Kidney (tissue), 14 donors: ENCODE results near the gene MROH9. TPM values are rescaled to one million over a fixed set of nuclear protein-coding genes. Genes with fewer than 3 reads are reported as not detected.
A peak's percentile ranks its signal among the peaks of the same experiment; 100 is the strongest.

Source experiments
- DNase-seq, 5 donors: peaks; one replicate each; pipeline ENCODE4 v3.0.0-alpha.2; 2013 to 2020
- FAIRE-seq: peaks from 2 replicates; lab custom pipeline; 2012; peaks lifted over from hg19 to GRCh38; lab: Jason Lieb, UNC
- H3K27ac ChIP-seq, 2 donors: one replicate each; pipeline ENCODE4 v1.7.0; 2013; ENCODE audit warnings: low read depth in 2 of 2, low read length in 2 of 2, inconsistent platforms in 1 of 2
- H3K27me3 ChIP-seq: one replicate; pipeline ENCODE4 v1.7.1; 2013; ENCODE audit warnings: low read length, inconsistent platforms; ENCODE audit not compliant: control insufficient read depth, insufficient read depth
- H3K36me3 ChIP-seq, 3 donors: one replicate each; pipeline versions ENCODE4 v1.7.0 to v1.7.1; 2013; ENCODE audit warnings: low read length in 3 of 3, control low read depth in 1 of 3, inconsistent platforms in 1 of 3; ENCODE audit not compliant: insufficient read depth in 3 of 3, control insufficient read depth in 2 of 3
- H3K4me1 ChIP-seq, 3 donors: one replicate each; pipeline versions ENCODE4 v1.7.0 to v1.7.1; 2013; ENCODE audit warnings: low read length in 3 of 3, inconsistent platforms in 1 of 3, low read depth in 1 of 3; ENCODE audit not compliant: control insufficient read depth in 2 of 3, insufficient read depth in 2 of 3
- H3K4me3 ChIP-seq, 3 donors: one replicate each; pipeline versions ENCODE4 v1.7.0 to v1.8.1; 2013; ENCODE audit warnings: low read length in 3 of 3, control low read depth in 1 of 3, inconsistent platforms in 1 of 3
- H3K9ac ChIP-seq, 3 donors: one replicate each; pipeline versions ENCODE4 v1.7.0 to v1.7.1; 2013; ENCODE audit warnings: low read length in 3 of 3, control low read depth in 1 of 3, inconsistent platforms in 1 of 3
- H3K9me3 ChIP-seq, 3 donors: one replicate each; pipeline versions ENCODE4 v1.7.0 to v1.7.1; 2013; ENCODE audit warnings: low read length in 3 of 3, control low read depth in 1 of 3, inconsistent platforms in 1 of 3; ENCODE audit not compliant: control insufficient read depth in 2 of 3, insufficient read depth in 1 of 3
- intact Hi-C: fragments of 100-400 bp; cut with DNase I; formaldehyde crosslinking; loops from one replicate; pipeline ENCODE4 v1.11.1; 2022
- microRNA-seq: library from miRNA; unstranded; fragments of <30 nt; microRNA quantifications from one replicate; pipeline ENCODE4 v1.2.0, GENCODE V29; 2020
- polyA plus RNA-seq: library from polyadenylated mRNA; stranded (reverse); fragments of 350-450 nt; fragmentation: Illumina TruSeq; extraction: RNeasy Lipid Tissue Mini Kit (QIAGEN cat#74804); gene quantifications from one replicate; pipeline ENCODE4 v1.2.3, GENCODE V29; 2014; ENCODE audit warnings: low read depth, low replicate concordance; ENCODE audit not compliant: insufficient read depth
- total RNA-seq: library from RNA; stranded (reverse); fragmentation: NEBNext Ultra II Directional; extraction: Animal tissue kit (Norgen Biotek cat#: 25700); gene quantifications from one replicate; pipeline ENCODE4 v1.2.1, GENCODE V29; 2021
- TF ChIP-seq, protein P1 (sequence below): IDR thresholded peaks from 3 replicates; pipeline ENCODE4 v1.5.1; 2012; ENCODE audit warnings: mild to moderate bottlenecking, moderate library complexity, borderline replicate concordance; ENCODE audit not compliant: insufficient read depth; ENCODE audit errors: extremely low read depth
- donor health status: control.
- donor health status: control.
- donor health status: control.
- donor health status: control.
- donor health status: control.
- donor health status: DM: yes; HTN: yes; CAD: no.
- donor health status: Normal renal cell carcinoma (clear cell type).

Gene MROH9
- total and polyA plus RNA-seq, 2 donors from 2014 or later = not detected

DNA sequence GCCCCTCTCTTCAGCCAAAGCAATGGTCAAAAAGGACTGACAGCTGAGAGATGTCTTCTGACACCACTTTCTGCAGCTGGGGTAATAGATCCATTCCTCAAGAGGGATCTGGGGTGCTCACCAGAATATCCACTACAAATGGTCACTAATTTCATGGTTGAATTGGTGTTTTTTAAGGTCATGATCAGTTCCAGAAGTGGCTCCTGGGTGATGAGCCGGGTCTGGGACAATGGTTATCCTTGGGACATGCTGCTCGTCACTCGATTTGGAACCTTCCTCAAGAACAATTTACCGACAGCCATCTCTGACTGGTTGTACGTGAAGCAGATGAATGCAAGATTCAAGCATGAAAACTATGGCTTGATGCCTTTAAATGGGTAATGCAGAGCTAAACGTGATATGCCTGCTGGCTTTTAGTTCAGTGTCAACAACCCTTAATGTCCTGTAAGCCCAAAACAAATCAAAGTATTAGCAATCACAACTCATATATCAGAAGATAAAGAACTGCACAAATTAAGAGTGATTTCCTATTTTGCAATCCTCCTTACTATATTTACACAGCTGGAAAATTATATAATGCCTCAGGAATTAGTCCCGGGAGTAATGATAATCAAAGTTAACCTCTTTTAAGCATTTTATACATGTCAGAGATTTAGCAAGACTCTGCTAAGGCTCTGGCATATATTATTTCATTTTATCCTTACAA, 175.4 kb downstream of the MROH9 start:
- peak in 1 of 5 donors; percentile 18 for DNase-seq
- Histone ChIP-seq H3K4me3 (no peak overlapping the region), H3K27me3 (no peaks in the 10 kb centered on the region), H3K9me3 (no peaks in the 10 kb centered on the region), H3K27ac (no peak overlapping the region), H3K36me3 (no peaks in the 10 kb centered on the region), H3K9ac (no peak overlapping the region), H3K4me1 (no peaks in the 10 kb centered on the region)
- intact Hi-C loops = no loop called here
- FAIRE-seq = no peak
- TF ChIP-seq, protein P1, sequence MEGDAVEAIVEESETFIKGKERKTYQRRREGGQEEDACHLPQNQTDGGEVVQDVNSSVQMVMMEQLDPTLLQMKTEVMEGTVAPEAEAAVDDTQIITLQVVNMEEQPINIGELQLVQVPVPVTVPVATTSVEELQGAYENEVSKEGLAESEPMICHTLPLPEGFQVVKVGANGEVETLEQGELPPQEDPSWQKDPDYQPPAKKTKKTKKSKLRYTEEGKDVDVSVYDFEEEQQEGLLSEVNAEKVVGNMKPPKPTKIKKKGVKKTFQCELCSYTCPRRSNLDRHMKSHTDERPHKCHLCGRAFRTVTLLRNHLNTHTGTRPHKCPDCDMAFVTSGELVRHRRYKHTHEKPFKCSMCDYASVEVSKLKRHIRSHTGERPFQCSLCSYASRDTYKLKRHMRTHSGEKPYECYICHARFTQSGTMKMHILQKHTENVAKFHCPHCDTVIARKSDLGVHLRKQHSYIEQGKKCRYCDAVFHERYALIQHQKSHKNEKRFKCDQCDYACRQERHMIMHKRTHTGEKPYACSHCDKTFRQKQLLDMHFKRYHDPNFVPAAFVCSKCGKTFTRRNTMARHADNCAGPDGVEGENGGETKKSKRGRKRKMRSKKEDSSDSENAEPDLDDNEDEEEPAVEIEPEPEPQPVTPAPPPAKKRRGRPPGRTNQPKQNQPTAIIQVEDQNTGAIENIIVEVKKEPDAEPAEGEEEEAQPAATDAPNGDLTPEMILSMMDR = no peak

DNA sequence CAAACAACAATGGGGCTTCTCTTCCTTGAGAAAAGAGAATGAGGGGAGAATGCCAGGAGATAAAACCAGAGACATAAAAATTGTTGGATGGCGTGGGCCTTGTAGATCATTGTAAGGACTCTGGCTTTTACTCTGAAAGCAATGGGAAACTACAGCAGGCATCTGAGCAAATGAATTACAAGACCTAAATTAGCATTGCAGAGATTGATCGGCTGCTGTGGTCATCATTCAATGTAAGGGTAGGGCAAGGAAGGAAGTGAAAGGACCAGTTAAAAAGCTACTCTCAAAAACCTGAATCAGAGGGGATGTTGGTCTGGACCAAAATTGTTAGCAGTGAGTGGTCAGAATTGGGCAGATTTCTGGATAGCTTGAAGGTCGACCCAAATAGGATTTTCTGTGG, 176.8 kb downstream of the MROH9 start:
- H3K4me3 ChIP-seq = no peak overlapping the region
- H3K9me3 ChIP-seq = no peaks in the 10 kb centered on the region
- intact Hi-C loops = no loop called here
- H3K27me3 ChIP-seq = no peaks in the 10 kb centered on the region
- H3K27ac ChIP-seq = no peak overlapping the region
- H3K9ac ChIP-seq = no peak overlapping the region
- no peaks in the 10 kb centered on the region for H3K4me1 ChIP-seq
- TF ChIP-seq, protein P1 = no peak
- FAIRE-seq (no peak), DNase-seq (no peak)
- no peaks in the 10 kb centered on the region for H3K36me3 ChIP-seq

DNA sequence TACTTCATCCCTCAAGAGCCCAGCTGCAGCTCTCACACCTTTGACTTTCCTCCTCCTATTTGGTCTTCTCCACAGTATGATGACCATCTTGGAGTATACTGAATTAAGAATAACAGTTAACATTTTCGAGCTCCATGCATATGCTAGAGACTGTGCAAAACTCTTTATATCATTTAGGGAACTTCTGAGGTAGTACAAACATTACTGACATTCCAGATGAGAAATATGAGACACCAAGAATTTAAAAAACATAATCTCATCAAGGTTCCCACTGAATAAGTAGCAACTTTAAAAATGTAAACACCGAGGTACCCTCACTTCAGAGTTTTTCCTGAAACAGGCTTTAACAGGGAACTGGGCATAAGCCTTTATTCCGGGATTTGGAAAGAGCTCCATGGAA, 178.0 kb downstream of the MROH9 start:
- no peak overlapping the region for H3K27ac ChIP-seq
- no peak for FAIRE-seq
- TF ChIP-seq, protein P1 = no peak

More for the DNA sequence above, 178.0 kb downstream of the MROH9 start:
- no peak for DNase-seq
- no peaks in the 10 kb centered on the region for H3K27me3 ChIP-seq
- intact Hi-C loops = no loop called here
- no peaks in the 10 kb centered on the region for H3K4me1 ChIP-seq
- no peak overlapping the region for H3K9ac ChIP-seq
- no peaks in the 10 kb centered on the region for H3K36me3 ChIP-seq
- no peaks in the 10 kb centered on the region for H3K9me3 ChIP-seq
- H3K4me3 ChIP-seq = no peak overlapping the region

Small RNA genes lying within 50 kb of the gene (microRNA-seq; reads per million reads assigned to microRNA genes)
- gene MIR1295A (not detected), gene MIR1295B (not detected)

Other genes starting within 250 kb of the MROH9 start
- 19.3 TPM for gene FMO3, start 155.4 kb downstream of the MROH9 start, total RNA-seq
- 7.7 TPM for gene FMO3, start 155.4 kb downstream of the MROH9 start, polyA plus RNA-seq
- 22.3 TPM for gene FMO2, start 249.8 kb downstream of the MROH9 start, total RNA-seq
- 3.9 TPM for gene FMO2, start 249.8 kb downstream of the MROH9 start, polyA plus RNA-seq